ENCODE results near the gene WDR27. TPM values are rescaled to one million over a fixed set of nuclear protein-coding genes. Genes with fewer than 3 reads are reported as not detected.

Gene WDR27
- total RNA-seq, 4 donors from 2014 or later, result 23.1 to 101 (median 75.8) TPM

- H3K27me3 ChIP-seq, result no peaks in the 10 kb centered on the region
- TF ChIP-seq CTCF (IDR thresholded peaks at IDR 0.05) (no peak), POLR2A (IDR thresholded peaks at IDR 0.05) (no peak)
- no peak for DNase-seq
- H3K4me3 ChIP-seq, result no peak overlapping the region
- no peaks in the 10 kb centered on the region for H3K4me1 ChIP-seq
- H3K9me3 ChIP-seq, result peaks cover 0 to 3% (median 0%) of the 10 kb centered on the region in 4 donors
- no peaks in the 10 kb centered on the region for H3K36me3 ChIP-seq
- H3K27ac ChIP-seq, result no peak overlapping the region
These were observed 292.0 kb downstream of the WDR27 start for GRCh38 chr6:169409742-169410312.

- no peak for DNase-seq
- Histone ChIP-seq H3K4me3 (no peak overlapping the region), H3K9me3 (no peaks in the 10 kb centered on the region), H3K36me3 (no peaks in the 10 kb centered on the region), H3K4me1 (no peaks in the 10 kb centered on the region), H3K27me3 (no peaks in the 10 kb centered on the region), H3K27ac (no peak overlapping the region)
- TF ChIP-seq POLR2A (IDR thresholded peaks at IDR 0.05) (no peak), CTCF (IDR thresholded peaks at IDR 0.05) (no peak)
These were observed 294.5 kb downstream of the WDR27 start for GRCh38 chr6:169407325-169407724.

Other genes with a start within 250 kb of the WDR27 start
- 10 to 100 TPM; 19.0 to 41.5 (median 31.4) TPM for gene C6orf120, start 97 bp upstream of the WDR27 start, total RNA-seq
- gene PHF10, start 22.5 kb upstream of the WDR27 start, total RNA-seq, result 10 to 100 TPM; 23.3 to 46.0 (median 30.6) TPM
- 1 to 10 TPM; 3.9 to 6.0 (median 4.0) TPM for gene DYNLT2, start 49.5 kb upstream of the WDR27 start, total RNA-seq
- 10 to 100 TPM; 21.7 to 82.5 (median 32.6) TPM for gene ERMARD, start 49.6 kb upstream of the WDR27 start, total RNA-seq